Measurements from ENCODE around the gene DPH3.

Gene DPH3

GRCh38 chr3:16236856-16237393 is 27.8 kb downstream of the DPH3 start:
- ChIA-PET POLR2A (no interaction called here), CTCF (interaction anchor here (0.5 to 1.3 kb wide), 3 partner anchors 13 to 167 kb away, joined by 4 to 7 read pairs (median 5); no protein-coding TSS in a partner anchor)
- H3K27ac ChIP-seq (ENCODE audit: extremely low read depth, low read depth, low read length), result no peak overlapping the region
- no peaks in the 10 kb centered on the region for H3K9me3 ChIP-seq (ENCODE audit: control insufficient read depth, insufficient read depth, low read depth, low read length)
- TF ChIP-seq EGR2 (tag by site-specific recombination; IDR thresholded peaks at IDR 0.05; ENCODE audit: low read depth), result no peak
- H3K4me1 ChIP-seq (ENCODE audit: control insufficient read depth, insufficient read depth, low read length), result no peaks in the 10 kb centered on the region
- H3K4me3 ChIP-seq (ENCODE audit: low read depth, low read length), result no peak overlapping the region
- H3K36me3 ChIP-seq (ENCODE audit: control insufficient read depth in 2 of 2, insufficient read depth in 1 of 2, low read length in 2 of 2), result no peaks in the 10 kb centered on the region

- no peak for TF ChIP-seq ZFP3 (tag by site-specific recombination; IDR thresholded peaks at IDR 0.05; ENCODE audit: low read depth)
- TF ChIP-seq ZBTB44 (tag by site-specific recombination; IDR thresholded peaks at IDR 0.05), result no peak
- no peak for TF ChIP-seq MZF1 (tag by site-specific recombination; IDR thresholded peaks at IDR 0.05; ENCODE audit: borderline replicate concordance)
- TF ChIP-seq ZNF114 (tag by site-specific recombination; IDR thresholded peaks at IDR 0.05), result no peak
- no peak for TF ChIP-seq ZNF112 (tag by site-specific recombination; IDR thresholded peaks at IDR 0.05)
- TF ChIP-seq PRDM6 (tag by site-specific recombination; IDR thresholded peaks at IDR 0.05), result no peak
- no peak for TF ChIP-seq ZNF133 (tag by site-specific recombination; IDR thresholded peaks at IDR 0.05)
- no peak for TF ChIP-seq ZNF544 (tag by site-specific recombination; IDR thresholded peaks at IDR 0.05)
- TF ChIP-seq ZNF184 (tag by site-specific recombination; IDR thresholded peaks at IDR 0.05), result no peak
- no peaks in the 10 kb centered on the region for H3K4me1 ChIP-seq (ENCODE audit: control insufficient read depth, insufficient read depth, low read length)
- ChIA-PET CTCF (interaction anchor here (0.6 to 1.3 kb wide), 2 partner anchors 12 to 58 kb away, joined by 4 to 7 read pairs; no protein-coding TSS in a partner anchor), POLR2A (no interaction called here)
- H3K9me3 ChIP-seq (ENCODE audit: control insufficient read depth, insufficient read depth, low read depth, low read length), result no peaks in the 10 kb centered on the region
- no peak overlapping the region for H3K4me3 ChIP-seq (ENCODE audit: low read depth, low read length)
- no peaks in the 10 kb centered on the region for H3K36me3 ChIP-seq (ENCODE audit: control insufficient read depth in 2 of 2, insufficient read depth in 1 of 2, low read length in 2 of 2)
- no peak overlapping the region for H3K27ac ChIP-seq (ENCODE audit: extremely low read depth, low read depth, low read length)
Measured at GRCh38 chr3:16236030-16236639, 28.6 kb downstream of the DPH3 start.

GRCh38 chr3:16234281-16234680 is 30.5 kb downstream of the DPH3 start:
- Histone ChIP-seq H3K4me1 (ENCODE audit: control insufficient read depth, insufficient read depth, low read length) (no peaks in the 10 kb centered on the region), H3K9me3 (ENCODE audit: control insufficient read depth, insufficient read depth, low read depth, low read length) (no peaks in the 10 kb centered on the region), H3K36me3 (ENCODE audit: control insufficient read depth in 2 of 2, insufficient read depth in 1 of 2, low read length in 2 of 2) (no peaks in the 10 kb centered on the region), H3K4me3 (ENCODE audit: low read depth, low read length) (no peak overlapping the region), H3K27ac (ENCODE audit: extremely low read depth, low read depth, low read length) (no peak overlapping the region)
- ChIA-PET POLR2A (no interaction called here), CTCF (interaction anchor here (0.7 to 1.1 kb wide), 2 partner anchors 25 to 139 kb away, joined by 3 read pairs; no protein-coding TSS in a partner anchor)
- TF ChIP-seq ZNF37A (tag by site-specific recombination; IDR thresholded peaks at IDR 0.05) (peak; percentile 93), ZNF623 (tag by site-specific recombination; IDR thresholded peaks at IDR 0.05) (no peak), ZNF214 (tag by site-specific recombination; IDR thresholded peaks at IDR 0.05; ENCODE audit: borderline replicate concordance) (no peak)

GRCh38 chr3:16233806-16234205 is 30.9 kb downstream of the DPH3 start:
- Histone ChIP-seq H3K27ac (ENCODE audit: extremely low read depth, low read depth, low read length) (no peak overlapping the region), H3K4me1 (ENCODE audit: control insufficient read depth, insufficient read depth, low read length) (no peaks in the 10 kb centered on the region), H3K4me3 (ENCODE audit: low read depth, low read length) (no peak overlapping the region), H3K9me3 (ENCODE audit: control insufficient read depth, insufficient read depth, low read depth, low read length) (no peaks in the 10 kb centered on the region), H3K36me3 (ENCODE audit: control insufficient read depth in 2 of 2, insufficient read depth in 1 of 2, low read length in 2 of 2) (no peaks in the 10 kb centered on the region)
- CTCF ChIA-PET, result interaction anchor here (0.7 to 1.1 kb wide), 2 partner anchors 24 to 139 kb away, joined by 3 read pairs; no protein-coding TSS in a partner anchor
- TF ChIP-seq ZFP37 (tag by site-specific recombination; IDR thresholded peaks at IDR 0.05), result no peak
- no peak for TF ChIP-seq ZNF292 (tag by site-specific recombination; IDR thresholded peaks at IDR 0.05; ENCODE audit: borderline replicate concordance, low read depth)
- TF ChIP-seq ZBTB1 (tag by site-specific recombination; IDR thresholded peaks at IDR 0.05), result no peak
- no peak for TF ChIP-seq ZSCAN16 (tag by site-specific recombination; IDR thresholded peaks at IDR 0.05)
- TF ChIP-seq ZNF654 (tag by site-specific recombination; IDR thresholded peaks at IDR 0.05; ENCODE audit: low read depth), result no peak
- TF ChIP-seq ZNF704 (tag by site-specific recombination; IDR thresholded peaks at IDR 0.05), result no peak
- TF ChIP-seq ZNF792 (tag by site-specific recombination; IDR thresholded peaks at IDR 0.05), result no peak
- no peak for TF ChIP-seq ZBTB44 (tag by site-specific recombination; IDR thresholded peaks at IDR 0.05)
- POLR2A ChIA-PET, result no interaction called here
